MM.1S (cell line): ENCODE results near the gene UBE2D2.

Experiments
- CTCF ChIP-seq: fragments of 300-600 bp; sonication (generic); IDR thresholded peaks from 2 replicates; pipeline ENCODE4 v1.5.1; 2016; ENCODE audit warnings: antibody characterized with exemption, low read length, mixed read lengths
- EZH2 ChIP-seq: fragments of 300-600 bp; sonication (generic); optimal IDR thresholded peaks from 2 replicates; pipeline ENCODE3; 2017; ENCODE audit warnings: low read depth, mild to moderate bottlenecking, antibody characterized with exemption, low read length, mixed read lengths

DNA sequence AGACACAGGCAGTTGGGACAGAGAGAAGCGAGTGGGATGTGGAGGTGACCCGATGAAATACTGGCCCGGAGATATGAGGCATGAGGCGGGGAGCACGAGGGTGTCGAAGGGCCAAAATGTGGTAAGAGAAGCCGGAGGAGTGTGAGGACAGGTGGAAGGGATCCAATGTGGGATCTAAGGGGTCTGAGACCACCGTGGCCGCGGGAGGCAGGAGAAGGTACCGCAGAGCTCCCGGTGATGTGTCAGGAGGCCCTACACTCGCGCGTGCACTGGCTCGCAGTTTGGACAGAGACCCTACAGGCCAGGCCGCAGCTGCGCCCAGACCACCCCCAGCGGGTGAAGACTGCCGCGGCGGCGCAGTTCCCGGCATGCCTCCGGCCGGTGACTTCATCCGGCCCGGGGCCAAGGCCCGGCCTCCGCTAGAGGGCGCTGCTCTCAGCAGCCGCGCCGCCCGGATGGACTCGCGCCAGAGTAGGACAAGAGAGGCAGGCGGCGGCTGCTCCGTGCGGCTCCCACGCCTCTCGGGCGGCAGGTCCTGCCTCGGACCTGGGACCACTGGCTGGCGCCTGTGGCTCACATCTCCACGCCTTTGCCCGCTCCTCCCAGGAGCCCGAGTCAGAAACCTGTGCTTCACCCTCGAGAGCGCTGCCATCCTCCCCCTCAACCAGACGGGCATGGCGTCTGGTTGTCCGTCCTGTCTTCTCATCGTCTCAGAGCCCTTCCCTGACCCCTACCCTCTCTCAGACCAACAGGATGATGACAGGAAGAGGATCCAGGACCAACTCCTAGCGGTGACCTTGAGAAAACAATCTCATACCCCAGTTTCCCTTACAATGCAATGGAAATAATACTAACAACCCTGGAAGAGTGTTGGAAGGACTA, 43.2 kb upstream of the UBE2D2 start:
- peak; percentile 92 for TF ChIP-seq CTCF
- TF ChIP-seq EZH2: no peak
